Stimulated activated CD4-positive, alpha-beta T cell treated with anti-CD3 and anti-CD28 coated beads, Interleukin-4, amount 100 ng/mL, for 1 hour (primary cell): ENCODE results near the gene MCM3.

ENCODE experiments used
- DNase-seq: peaks from one replicate; pipeline ENCODE4 v3.0.0-alpha.2; 2020

The MCM3 gene

GRCh38 chr6:52245425-52245824 is 39.1 kb downstream of the MCM3 start:
- no peak for DNase-seq

DNA sequence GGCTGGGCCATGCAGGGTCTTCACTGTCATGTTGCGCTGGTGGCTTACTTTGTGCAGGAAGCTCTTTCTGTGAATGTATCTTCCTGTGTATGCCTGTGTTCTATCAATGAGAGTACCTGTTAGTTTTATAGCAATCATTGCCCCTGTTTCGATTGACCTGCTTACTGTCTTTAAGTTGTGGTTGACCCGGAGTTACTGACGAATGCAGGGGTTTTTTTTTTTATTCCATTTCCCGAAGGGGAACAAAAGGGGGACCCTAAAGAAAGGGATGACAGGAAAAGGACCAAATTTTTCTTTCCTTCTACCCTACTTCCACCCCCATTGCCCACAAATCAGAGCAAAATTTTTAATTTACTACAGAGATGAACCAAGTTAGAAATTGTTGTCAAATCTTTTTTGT is 40.1 kb downstream of the MCM3 start, which contains the start of gene IL17F:
TSS of gene IL17F (minus strand) at position 101 of the 400 bp plus-strand sequence. CDS start at position 30, 71 bp downstream.
- DNase-seq, result no peak

GRCh38 chr6:52243282-52243893 is 41.2 kb downstream of the MCM3 start:
- DNase-seq, result no peak

GRCh38 chr6:52241819-52242218 is 42.7 kb downstream of the MCM3 start:
- DNase-seq, result no peak

- DNase-seq, result no peak
Observed at GRCh38 chr6:52233975-52234823, 50.3 kb downstream of the MCM3 start.

GRCh38 chr6:52233005-52233404 is 51.5 kb downstream of the MCM3 start:
- no peak for DNase-seq

DNA sequence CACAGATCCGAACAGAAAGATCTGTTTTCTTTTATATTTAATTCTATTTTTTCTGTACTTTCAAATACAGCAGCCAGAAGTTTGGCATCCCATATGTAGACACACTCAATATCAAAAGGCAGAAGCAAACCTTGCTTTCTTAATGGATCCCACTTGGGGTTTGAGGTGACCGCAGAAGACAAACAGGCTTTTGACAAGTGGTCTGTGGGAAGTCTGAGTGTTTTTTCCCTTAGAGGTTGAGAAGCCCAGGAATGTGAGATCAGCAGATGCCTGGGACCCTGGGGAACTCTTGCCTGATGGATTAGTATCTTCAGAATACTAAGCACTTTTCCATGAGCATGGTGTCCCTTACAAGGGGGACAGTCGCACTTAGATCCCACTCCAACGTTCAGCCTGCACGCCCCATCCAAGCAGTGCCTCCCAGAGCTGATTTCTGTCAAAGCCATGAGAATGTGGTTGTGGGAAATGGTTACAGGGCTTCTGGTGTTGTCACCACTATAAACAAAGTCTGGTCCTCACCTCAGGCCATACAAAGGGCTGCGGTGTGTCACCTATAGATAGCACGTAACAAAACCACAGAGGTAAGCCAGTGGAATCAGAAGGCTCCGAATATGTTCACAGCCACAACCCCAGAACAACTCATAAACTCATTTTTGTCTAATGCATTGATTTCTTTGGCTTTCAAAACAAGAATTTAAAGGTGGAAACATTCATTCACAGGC is 53.0 kb downstream of the MCM3 start:
- no peak for DNase-seq

- no peak for DNase-seq
Observed at GRCh38 chr6:52230685-52231084, 53.9 kb downstream of the MCM3 start.

GRCh38 chr6:52227495-52227894 is 57.0 kb downstream of the MCM3 start:
- DNase-seq, result peak; percentile 44

DNA sequence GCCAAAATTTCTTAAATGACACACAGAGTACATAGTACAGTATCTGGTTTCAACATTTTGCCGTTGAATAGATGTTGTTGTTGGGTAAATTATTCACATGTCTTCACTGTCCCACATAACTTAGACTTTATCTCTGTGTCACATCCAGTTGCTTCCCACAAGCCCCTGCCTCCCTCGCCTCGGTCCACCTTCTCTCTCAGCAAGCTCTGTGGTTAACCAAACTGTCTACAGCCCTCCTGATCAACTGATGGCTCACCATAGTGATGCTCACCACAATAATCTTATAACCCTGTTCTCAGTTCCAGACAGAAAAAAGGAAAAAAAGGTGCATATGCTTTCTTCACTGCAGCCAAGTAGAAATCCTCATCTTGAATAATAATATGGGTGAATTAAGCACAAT is 63.2 kb downstream of the MCM3 start:
- peak; percentile 7 for DNase-seq

DNA sequence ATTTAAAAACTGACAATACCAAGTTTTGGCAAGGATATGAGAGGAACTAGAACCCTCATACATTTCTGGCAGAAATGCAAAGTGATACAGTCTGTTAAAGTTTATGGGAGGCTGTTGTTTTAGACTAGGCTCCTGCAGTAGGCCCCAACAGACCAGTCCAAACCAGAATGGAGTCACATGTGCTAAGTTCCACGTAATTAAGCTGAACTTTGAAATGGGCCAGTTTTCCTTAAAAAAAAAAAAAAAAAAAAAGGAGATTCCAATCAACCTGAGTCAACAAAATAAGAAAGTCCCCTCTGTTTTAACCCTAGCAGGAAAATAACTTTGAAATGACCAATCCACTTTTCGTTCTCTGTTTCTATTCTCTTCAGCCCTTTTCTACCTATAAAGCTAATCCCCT is 66.8 kb downstream of the MCM3 start:
- no peak for DNase-seq

- no peak for DNase-seq
Observed at GRCh38 chr6:52216932-52217575, 67.5 kb downstream of the MCM3 start.

DNA sequence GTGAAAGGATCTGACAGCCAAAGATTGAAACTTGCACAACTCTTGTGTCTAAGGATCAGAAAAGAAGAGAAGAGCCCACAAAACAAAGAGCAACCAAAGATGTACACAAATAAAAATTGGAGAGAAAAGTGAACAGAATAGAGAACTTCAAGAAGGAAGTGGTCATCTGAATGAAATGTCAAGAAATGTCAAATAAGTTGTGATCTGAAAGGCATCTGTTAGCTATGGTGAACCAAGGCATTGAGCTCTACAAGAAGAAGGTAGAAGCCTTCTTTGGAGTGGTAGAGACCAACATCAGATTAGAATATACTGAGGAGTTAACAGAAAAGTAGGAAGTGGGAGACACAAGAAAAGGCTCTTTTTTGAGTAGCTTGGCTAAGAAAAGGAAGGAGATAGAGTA is 68.8 kb downstream of the MCM3 start:
- no peak for DNase-seq
